ENCODE results near the gene PLK2. TPM values are rescaled to one million over a fixed set of nuclear protein-coding genes. Genes with fewer than 3 reads are reported as not detected.

Gene PLK2
- total RNA-seq, 4 donors from 2014 or later: 27.2 to 126 (median 90.9) TPM

DNA sequence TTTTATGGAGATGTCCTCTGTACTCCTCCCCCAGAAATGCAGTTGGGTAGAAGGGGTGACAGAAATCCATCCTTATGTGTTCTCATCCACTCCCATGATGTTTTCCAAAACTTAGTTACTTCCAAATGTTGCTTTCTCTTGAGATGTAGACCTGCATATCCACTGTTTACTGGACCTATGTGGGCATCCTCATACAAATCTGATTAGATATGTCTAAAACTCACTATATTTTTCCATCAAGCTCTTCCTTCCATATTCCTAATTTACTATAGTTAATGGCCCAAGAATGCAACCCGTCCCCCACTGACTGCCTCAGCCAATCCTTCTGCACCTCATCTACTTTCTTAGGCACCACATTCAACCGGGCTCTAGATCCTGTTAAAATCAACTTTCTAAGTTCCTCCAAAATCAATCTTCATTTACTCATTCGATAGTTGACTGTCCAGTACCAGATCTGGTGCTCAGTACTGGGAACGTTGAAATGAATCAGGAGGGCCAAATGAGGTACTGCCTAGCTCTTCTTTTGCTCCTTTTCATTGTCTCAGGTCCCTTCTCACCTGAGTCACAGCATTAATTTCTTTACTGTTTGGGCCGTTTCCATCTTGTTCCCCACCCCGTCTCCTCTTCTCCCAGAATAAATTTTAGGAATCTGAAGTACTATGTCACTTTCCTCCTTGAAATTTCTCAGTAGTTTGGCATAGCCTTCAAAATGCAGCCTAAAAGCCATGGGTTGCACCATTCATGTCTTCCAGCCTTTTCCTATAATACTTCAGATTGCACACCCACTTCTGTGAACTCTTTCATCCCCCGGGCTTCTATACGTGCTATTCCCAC, 7.9 kb downstream of the PLK2 start:
- ATAC-seq (ENCODE audit: low FRiP score): no peak
- TF ChIP-seq, protein P1, sequence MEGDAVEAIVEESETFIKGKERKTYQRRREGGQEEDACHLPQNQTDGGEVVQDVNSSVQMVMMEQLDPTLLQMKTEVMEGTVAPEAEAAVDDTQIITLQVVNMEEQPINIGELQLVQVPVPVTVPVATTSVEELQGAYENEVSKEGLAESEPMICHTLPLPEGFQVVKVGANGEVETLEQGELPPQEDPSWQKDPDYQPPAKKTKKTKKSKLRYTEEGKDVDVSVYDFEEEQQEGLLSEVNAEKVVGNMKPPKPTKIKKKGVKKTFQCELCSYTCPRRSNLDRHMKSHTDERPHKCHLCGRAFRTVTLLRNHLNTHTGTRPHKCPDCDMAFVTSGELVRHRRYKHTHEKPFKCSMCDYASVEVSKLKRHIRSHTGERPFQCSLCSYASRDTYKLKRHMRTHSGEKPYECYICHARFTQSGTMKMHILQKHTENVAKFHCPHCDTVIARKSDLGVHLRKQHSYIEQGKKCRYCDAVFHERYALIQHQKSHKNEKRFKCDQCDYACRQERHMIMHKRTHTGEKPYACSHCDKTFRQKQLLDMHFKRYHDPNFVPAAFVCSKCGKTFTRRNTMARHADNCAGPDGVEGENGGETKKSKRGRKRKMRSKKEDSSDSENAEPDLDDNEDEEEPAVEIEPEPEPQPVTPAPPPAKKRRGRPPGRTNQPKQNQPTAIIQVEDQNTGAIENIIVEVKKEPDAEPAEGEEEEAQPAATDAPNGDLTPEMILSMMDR (IDR thresholded peaks at IDR 0.05): no peak
- DNase-seq (ENCODE audit: low spot score): no peak

DNA sequence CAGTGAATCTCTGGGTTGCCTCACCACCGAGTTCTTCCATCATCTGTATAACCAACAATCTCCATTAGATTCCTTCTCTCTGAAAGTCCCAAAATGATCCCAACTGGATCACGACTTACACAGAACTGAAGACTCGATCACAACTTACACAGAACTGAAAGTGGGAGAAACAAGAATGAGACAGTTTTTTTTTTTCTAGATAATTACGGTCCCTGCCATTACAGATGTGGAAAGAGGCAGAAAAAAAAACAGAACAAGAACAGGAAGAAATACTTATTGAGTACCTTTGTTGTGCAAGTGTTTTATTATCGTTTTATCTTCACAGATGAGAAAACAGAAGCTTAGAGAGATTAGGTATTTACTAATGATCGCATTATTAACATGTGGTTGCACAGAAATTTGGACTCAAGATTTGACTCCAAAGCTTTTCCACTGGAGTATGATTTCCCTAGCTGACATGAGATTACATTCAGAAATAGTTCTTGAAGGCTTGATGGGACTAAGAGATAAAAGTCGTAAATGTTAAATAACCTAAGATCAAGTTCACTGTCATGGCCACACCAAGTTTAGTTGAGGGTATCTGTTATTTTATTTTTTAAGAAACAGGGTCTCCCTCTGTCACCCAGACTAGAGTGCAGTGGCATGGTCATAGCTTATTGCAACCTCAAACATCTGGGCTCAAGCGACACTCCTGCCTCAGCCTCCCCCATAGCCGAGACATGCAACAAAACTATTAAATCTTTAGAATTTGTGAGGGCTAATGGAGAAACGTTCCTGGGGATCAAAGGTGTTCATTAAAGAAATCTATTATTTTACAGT, 8.9 kb downstream of the PLK2 start:
- TF ChIP-seq, protein P1 (IDR thresholded peaks at IDR 0.05): no peak
- DNase-seq (ENCODE audit: low spot score) (no peak), ATAC-seq (ENCODE audit: low FRiP score) (no peak)

DNA sequence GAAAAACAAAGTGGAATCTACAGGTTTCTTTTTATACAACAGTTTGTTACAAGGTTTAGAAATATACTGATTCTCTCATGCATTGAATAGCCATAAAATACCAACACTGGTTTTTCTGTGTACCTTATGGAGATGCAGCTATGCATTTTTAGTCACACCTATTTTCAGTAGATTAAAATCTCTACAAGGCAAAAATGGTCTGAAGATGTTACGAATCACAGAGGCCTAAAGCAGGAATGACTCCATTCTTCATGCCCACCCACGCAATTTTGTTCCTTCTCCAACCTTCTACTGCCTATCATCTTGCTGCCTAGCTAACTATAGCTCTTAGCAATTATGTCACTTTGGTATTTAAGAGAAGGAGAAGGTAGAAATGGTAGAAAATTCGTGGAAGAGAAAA, 9.9 kb downstream of the PLK2 start:
- DNase-seq (ENCODE audit: low spot score): no peak
- TF ChIP-seq, protein P1 (IDR thresholded peaks at IDR 0.05): no peak
- ATAC-seq (ENCODE audit: low FRiP score): no peak

DNA sequence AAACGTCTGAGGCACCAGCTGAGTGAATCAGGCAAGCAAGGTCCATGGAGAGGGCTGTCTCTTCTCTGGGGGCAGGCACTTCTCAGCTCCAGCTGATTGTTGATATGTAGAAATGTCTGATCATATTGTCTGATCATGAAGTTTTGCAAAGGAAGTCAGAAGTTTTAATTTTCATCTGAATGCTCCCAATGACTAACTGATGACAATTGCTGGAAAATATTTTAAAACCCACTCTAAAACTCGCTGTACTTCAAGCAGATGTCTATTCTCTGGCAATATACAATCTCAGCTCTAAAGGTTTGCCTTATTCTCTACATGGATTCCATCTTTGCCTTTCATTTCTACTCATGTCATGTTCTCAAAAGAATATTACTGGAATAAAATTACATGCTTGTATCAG, 12.7 kb downstream of the PLK2 start:
- no peak for DNase-seq (ENCODE audit: low spot score)
- no peak for ATAC-seq (ENCODE audit: low FRiP score)
- TF ChIP-seq, protein P1 (IDR thresholded peaks at IDR 0.05): no peak

DNA sequence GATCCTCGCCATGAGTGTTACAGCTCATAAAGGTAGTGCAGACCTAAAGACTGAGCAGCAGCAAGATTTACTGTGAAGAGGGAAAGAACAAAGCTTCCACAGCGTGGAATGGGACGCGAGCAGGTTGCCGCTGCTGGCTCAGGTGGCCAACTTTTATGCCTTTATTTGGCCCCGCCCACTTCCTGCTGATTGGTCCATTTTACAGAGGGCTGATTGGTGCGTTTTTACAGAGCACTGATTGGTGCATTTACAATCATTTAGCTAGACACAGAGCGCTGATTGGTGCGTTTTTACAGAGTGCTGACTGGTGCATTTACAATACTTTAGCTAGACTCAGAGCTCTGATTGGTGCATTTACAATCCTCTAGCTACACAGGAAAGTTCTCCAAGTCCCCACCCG, 13.9 kb downstream of the PLK2 start:
- DNase-seq (ENCODE audit: low spot score) (no peak), ATAC-seq (ENCODE audit: low FRiP score) (no peak)
- TF ChIP-seq, protein P1 (IDR thresholded peaks at IDR 0.05): no peak

DNA sequence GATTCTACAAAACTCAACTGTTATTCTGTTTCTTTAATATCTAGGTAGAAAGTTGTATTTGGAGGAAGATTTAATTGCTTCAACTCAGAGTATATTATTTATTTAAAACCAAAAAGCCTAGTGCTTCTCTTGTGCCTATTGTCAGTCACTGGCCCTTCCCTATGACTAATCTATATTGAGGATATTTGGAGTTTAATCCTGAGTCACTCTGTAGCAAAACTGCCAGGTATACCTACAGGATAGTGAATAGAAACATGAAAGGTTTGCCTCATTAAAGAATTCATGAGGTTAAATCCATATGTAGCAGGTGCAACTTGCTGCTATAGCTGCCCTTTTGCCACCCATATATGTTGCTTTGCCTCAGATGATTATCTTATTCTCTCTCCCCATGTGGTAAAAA, 15.1 kb downstream of the PLK2 start:
- DNase-seq (ENCODE audit: low spot score) (no peak), ATAC-seq (ENCODE audit: low FRiP score) (no peak)
- TF ChIP-seq, protein P1 (IDR thresholded peaks at IDR 0.05): no peak

Data from omental fat pad (tissue), 4 donors.